Transverse colon (tissue), 4 donors: ENCODE data around the gene MTERF2. TPM values are rescaled to one million over a fixed set of nuclear protein-coding genes. Genes with fewer than 3 reads are reported as not detected.
A peak's percentile ranks its signal among the peaks of the same experiment; 100 is the strongest.

Experiments
- DNase-seq: peaks from one replicate; pipeline ENCODE4 v3.0.0-alpha.2; 2019
- H3K27ac ChIP-seq, 4 donors: fragments of 200-600 bp; sonication (generic); 2 replicates each; pipeline ENCODE4 v1.5.1; 2016 to 2018; ENCODE audit warnings: inconsistent platforms in 4 of 4
- H3K27me3 ChIP-seq: fragments of 200-600 bp; sonication (generic); 2 replicates; pipeline ENCODE4 v1.5.1; 2017; ENCODE audit warnings: inconsistent platforms
- H3K36me3 ChIP-seq, 4 donors: fragments of 200-600 bp; sonication (generic); 2 replicates each; pipeline ENCODE4 v1.5.1; 2017 to 2019; ENCODE audit warnings: inconsistent platforms in 4 of 4
- H3K4me1 ChIP-seq, 4 donors: fragments of 200-600 bp; sonication (generic); 2 replicates each; pipeline ENCODE4 v1.5.1; 2017 to 2020; ENCODE audit warnings: inconsistent platforms in 4 of 4
- H3K4me3 ChIP-seq, 4 donors: fragments of 200-600 bp; sonication (generic); 1 replicate in 1 of 4; 2 replicates in 3 of 4; pipeline versions ENCODE4 v1.5.1 to v1.6.1; 2017 to 2019; ENCODE audit warnings: inconsistent platforms in 4 of 4
- H3K9me3 ChIP-seq, 2 donors: fragments of 200-600 bp; sonication (generic); 2 replicates each; pipeline ENCODE4 v1.5.1; 2017 to 2019; ENCODE audit warnings: inconsistent platforms in 2 of 2
- EP300 ChIP-seq: sonication (generic); formaldehyde crosslinking; IDR thresholded peaks from one replicate; pipeline ENCODE4 v1.6.1; 2017; ENCODE audit warnings: antibody characterized with exemption, low read depth
- POLR2A ChIP-seq: fragments of 450-650 bp; IDR thresholded peaks from one replicate; pipeline ENCODE4 v1.6.1; 2016; ENCODE audit warnings: antibody characterized with exemption, mild to moderate bottlenecking, moderate library complexity
- POLR2AphosphoS5 ChIP-seq, 3 donors: sonication (generic); formaldehyde crosslinking; IDR thresholded peaks; one replicate each; pipeline ENCODE4 v1.6.1; 2016; ENCODE audit warnings: antibody characterized with exemption in 3 of 3
- WGBS, 2 donors: methylation state at CpG; one replicate each; pipeline ENCODE4 v1.1.5; 2018; ENCODE audit warnings: low coverage in 1 of 2; 5-methylcytosine and 5-hydroxymethylcytosine counted together
- in situ Hi-C, 4 donors: fragments of 200-750 bp; cut with MboI; loops; one replicate each; pipeline versions ENCODE4 v1.15.0 to v1.15.1; 2017; ENCODE audit warnings: low sequenced_read_pairs in 3 of 4, low pct_ligation_motif_present in 1 of 4, low pct_unique_long_range_greater_than_20kb in 1 of 4
- intact Hi-C: fragments of 100-400 bp; cut with DNase I; formaldehyde crosslinking; loops from one replicate; pipeline ENCODE4 v1.15.1; 2023; ENCODE audit warnings: low total_unique reads
- total RNA-seq, 4 donors: library from RNA; depleted of rRNA; stranded (reverse); fragments of >200 nt; gene quantifications; one replicate each; pipeline ENCODE4 v1.1.0, GENCODE V29; 2016
- TF ChIP-seq, protein P1 (sequence below), 5 experiments: fragments of 200-600 bp in 3 of 5; fragments of 450-650 bp in 2 of 5; sonication (generic) in 3 of 5; IDR thresholded peaks; 1 replicate in 2 of 5; 2 replicates in 3 of 5; pipeline ENCODE4 v1.5.1; 2016 to 2017; ENCODE audit warnings: antibody characterized with exemption in 5 of 5, inconsistent platforms in 3 of 5, mild to moderate bottlenecking in 2 of 5, moderate library complexity in 1 of 5

MTERF2 gene
- total RNA-seq, 4 donors from 2014 or later: 3.0 to 14.8 (median 8.7) TPM

DNA sequence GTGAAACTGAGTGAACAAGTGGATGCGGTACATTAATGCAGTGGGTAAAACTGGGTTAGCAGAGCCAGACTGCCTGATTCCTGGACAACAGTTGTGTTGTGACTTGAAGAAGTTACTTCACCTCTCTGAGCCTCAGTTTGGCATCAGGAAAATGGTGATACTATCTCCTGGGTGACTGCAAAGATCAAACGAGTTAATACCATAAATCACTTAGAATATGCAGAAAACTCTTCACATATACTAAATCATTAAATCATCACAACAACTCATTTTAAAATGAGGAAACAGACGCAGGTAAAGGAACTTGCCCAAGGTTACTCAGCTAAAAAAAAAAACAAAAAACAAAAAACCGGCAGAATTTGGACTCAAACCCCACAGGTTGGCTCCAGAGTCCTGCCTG is 811 bp downstream of the MTERF2 start:
- in situ Hi-C loops: no loop called here
- peak overlapping the region; percentile 49 to 78 (median 60) for H3K4me3 ChIP-seq
- no peak for DNase-seq
- no peaks in the 10 kb centered on the region for H3K9me3 ChIP-seq
- TF ChIP-seq, protein P1, sequence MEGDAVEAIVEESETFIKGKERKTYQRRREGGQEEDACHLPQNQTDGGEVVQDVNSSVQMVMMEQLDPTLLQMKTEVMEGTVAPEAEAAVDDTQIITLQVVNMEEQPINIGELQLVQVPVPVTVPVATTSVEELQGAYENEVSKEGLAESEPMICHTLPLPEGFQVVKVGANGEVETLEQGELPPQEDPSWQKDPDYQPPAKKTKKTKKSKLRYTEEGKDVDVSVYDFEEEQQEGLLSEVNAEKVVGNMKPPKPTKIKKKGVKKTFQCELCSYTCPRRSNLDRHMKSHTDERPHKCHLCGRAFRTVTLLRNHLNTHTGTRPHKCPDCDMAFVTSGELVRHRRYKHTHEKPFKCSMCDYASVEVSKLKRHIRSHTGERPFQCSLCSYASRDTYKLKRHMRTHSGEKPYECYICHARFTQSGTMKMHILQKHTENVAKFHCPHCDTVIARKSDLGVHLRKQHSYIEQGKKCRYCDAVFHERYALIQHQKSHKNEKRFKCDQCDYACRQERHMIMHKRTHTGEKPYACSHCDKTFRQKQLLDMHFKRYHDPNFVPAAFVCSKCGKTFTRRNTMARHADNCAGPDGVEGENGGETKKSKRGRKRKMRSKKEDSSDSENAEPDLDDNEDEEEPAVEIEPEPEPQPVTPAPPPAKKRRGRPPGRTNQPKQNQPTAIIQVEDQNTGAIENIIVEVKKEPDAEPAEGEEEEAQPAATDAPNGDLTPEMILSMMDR (IDR thresholded peaks at IDR 0.05): no peak
- TF ChIP-seq EP300: no peak
- no peak for TF ChIP-seq POLR2A
- no peak for TF ChIP-seq POLR2AphosphoS5 (IDR thresholded peaks at IDR 0.05)
- 35% methylated on average over 3 to 4 of the region's 4 CpGs for WGBS, 2 donors
- H3K4me1 ChIP-seq: peaks cover 5 to 30% (median 17%) of the 10 kb centered on the region in 4 donors
- intact Hi-C loops: no loop called here
- H3K36me3 ChIP-seq: no peaks in the 10 kb centered on the region
- no peaks in the 10 kb centered on the region for H3K27me3 ChIP-seq
- peak overlapping the region; percentile 88 to 92 (median 90) for H3K27ac ChIP-seq

DNA sequence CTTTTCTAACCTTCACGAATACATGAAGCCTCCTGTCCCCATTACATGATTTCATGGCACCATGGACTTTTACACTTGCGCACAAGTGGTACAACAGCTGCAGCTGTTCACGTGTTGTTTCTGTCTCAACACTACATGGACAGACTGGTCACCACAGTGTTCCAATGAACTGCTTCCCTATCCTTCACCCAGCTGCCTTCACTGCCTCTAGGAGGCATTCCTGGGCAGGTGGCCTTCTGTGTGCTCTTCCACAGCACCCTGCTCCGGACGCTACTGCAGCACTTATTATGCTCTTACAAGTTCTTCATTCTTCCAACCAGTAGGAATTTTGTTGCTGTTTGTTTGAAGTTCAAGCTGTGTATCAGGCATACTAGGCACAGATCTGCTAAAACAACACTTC is 1.5 kb downstream of the MTERF2 start:
- Histone ChIP-seq H3K27ac (no peak overlapping the region), H3K4me3 (peak overlapping the region in 1 of 4 donors; percentile 78), H3K9me3 (no peaks in the 10 kb centered on the region), H3K36me3 (no peaks in the 10 kb centered on the region), H3K27me3 (no peaks in the 10 kb centered on the region), H3K4me1 (peaks cover 5 to 30% (median 17%) of the 10 kb centered on the region in 4 donors)
- in situ Hi-C loops (no loop called here), intact Hi-C loops (no loop called here)
- 86 to 93% methylated on average over 1 to 5 of the region's 5 CpGs for WGBS, 2 donors
- DNase-seq: no peak
- TF ChIP-seq POLR2A (no peak), EP300 (no peak)
- TF ChIP-seq, protein P1 (IDR thresholded peaks at IDR 0.05): no peak

DNA sequence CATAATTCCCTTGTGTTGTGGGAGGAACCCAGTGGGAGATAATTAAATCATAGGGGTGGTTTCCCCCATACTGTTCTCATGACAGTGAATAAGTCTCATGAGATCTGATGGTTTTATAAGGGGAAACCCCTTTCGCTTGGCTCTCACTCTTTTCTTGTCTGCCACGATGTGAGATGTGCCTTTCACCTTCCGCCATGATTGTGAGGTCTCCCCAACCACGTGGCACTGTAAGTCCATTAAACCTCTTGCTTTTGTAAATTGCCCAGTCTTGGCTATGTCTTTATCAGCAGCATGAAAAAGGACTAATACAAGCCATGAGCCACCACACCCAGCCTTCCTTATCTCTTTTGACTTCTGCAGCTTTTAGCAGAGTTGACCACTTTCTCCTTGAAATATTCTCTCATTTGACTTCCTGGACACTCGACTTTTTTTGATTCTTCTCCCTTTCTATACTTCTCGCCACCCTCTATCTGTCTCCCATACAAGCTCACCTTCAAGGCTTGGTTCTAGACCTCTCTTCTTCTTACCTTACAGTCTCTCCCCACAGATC is 2.3 kb downstream of the MTERF2 start:
- in situ Hi-C loops: no loop called here

DNA sequence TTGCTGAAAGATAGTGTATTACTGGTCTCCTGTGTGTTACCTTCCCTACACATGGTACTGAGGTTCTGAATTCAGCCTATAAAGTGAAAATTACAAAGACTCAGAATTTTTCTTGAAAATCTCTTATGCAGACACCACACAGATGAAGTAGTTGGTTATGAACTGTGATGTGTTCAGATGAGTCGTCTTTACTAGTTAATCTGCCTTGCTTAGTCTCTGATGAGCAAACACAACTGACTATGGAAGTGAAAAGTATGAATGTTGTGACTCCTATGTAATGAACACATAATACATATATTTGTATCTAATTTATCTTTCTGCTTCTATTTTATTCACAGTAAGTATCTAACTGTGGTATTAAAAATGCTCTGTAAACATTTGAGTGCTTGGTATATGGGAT is 4.7 kb downstream of the MTERF2 start:
- Histone ChIP-seq H3K36me3 (no peaks in the 10 kb centered on the region), H3K27me3 (no peaks in the 10 kb centered on the region), H3K4me1 (peaks cover 11 to 36% (median 28%) of the 10 kb centered on the region in 4 donors), H3K9me3 (no peaks in the 10 kb centered on the region), H3K27ac (no peak overlapping the region), H3K4me3 (no peak overlapping the region)
- DNase-seq: no peak
- WGBS, 2 donors: 80 to 84% methylated on average over 1 of the region's 1 CpG
- in situ Hi-C loops: no loop called here
- intact Hi-C loops: no loop called here
- TF ChIP-seq EP300: no peak
- TF ChIP-seq, protein P1 (IDR thresholded peaks at IDR 0.05): no peak
- no peak for TF ChIP-seq POLR2A
- no peak for TF ChIP-seq POLR2AphosphoS5 (IDR thresholded peaks at IDR 0.05)

More for the DNA sequence above, 2.3 kb downstream of the MTERF2 start:
- WGBS, 2 donors: 87 to 89% methylated on average over 2 to 6 of the region's 6 CpGs
- Histone ChIP-seq H3K9me3 (no peaks in the 10 kb centered on the region), H3K4me1 (peaks cover 5 to 30% (median 17%) of the 10 kb centered on the region in 4 donors), H3K4me3 (no peak overlapping the region), H3K27me3 (no peaks in the 10 kb centered on the region), H3K36me3 (no peaks in the 10 kb centered on the region), H3K27ac (no peak overlapping the region)
- no peak for DNase-seq
- intact Hi-C loops: no loop called here
- TF ChIP-seq, protein P1 (IDR thresholded peaks at IDR 0.05): no peak
- TF ChIP-seq EP300: no peak
- no peak for TF ChIP-seq POLR2A
- no peak for TF ChIP-seq POLR2AphosphoS5 (IDR thresholded peaks at IDR 0.05)
